GM18870 (cell line): ENCODE measurements around the gene IL10RA.
A peak's percentile ranks its signal among the peaks of the same experiment; 100 is the strongest.
"Not testable (repeated sequence)": the region's sequence is repeated elsewhere in the genome, so short reads cannot be mapped to it uniquely, and the experiment has no call there.

Experiments used
- ATAC-seq: cut with Tn5 transposase; IDR thresholded peaks from one replicate; pipeline ENCODE4 v1.9.1; 2021; ENCODE audit warnings: moderate library complexity; ENCODE audit not compliant: unreplicated experiment

Gene IL10RA

DNA sequence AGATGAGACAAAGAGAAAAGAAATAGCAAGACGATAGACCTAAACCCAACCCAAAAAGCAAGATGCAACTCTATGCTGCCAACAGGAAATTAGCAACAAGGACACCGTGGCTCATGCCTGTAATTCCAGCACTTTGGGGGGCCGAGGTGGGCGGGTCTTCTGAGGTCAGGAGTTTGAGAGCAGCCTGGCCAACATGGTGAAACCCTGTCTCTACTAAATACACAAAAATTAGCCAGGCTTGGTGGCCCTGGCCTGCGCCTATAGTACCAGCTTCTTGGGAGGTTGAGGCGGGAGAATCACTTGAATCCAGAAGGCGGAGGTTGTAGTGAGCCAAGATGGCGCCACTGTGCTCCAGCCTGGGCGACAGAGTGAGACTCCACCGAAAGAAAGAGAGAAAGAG, 24.3 kb upstream of the IL10RA start:
- no peak for ATAC-seq

- ATAC-seq: no peak
These were observed 23.4 kb upstream of the IL10RA start for GRCh38 chr11:117962826-117963225.

GRCh38 chr11:117966908-117967307, 19.3 kb upstream of the IL10RA start:
- ATAC-seq: no peak

GRCh38 chr11:117969160-117969991, 16.8 kb upstream of the IL10RA start:
- no peak for ATAC-seq

- no peak for ATAC-seq
These were observed 15.7 kb upstream of the IL10RA start for GRCh38 chr11:117970400-117971024.

GRCh38 chr11:117972044-117972443, 14.2 kb upstream of the IL10RA start:
- ATAC-seq: no peak

DNA sequence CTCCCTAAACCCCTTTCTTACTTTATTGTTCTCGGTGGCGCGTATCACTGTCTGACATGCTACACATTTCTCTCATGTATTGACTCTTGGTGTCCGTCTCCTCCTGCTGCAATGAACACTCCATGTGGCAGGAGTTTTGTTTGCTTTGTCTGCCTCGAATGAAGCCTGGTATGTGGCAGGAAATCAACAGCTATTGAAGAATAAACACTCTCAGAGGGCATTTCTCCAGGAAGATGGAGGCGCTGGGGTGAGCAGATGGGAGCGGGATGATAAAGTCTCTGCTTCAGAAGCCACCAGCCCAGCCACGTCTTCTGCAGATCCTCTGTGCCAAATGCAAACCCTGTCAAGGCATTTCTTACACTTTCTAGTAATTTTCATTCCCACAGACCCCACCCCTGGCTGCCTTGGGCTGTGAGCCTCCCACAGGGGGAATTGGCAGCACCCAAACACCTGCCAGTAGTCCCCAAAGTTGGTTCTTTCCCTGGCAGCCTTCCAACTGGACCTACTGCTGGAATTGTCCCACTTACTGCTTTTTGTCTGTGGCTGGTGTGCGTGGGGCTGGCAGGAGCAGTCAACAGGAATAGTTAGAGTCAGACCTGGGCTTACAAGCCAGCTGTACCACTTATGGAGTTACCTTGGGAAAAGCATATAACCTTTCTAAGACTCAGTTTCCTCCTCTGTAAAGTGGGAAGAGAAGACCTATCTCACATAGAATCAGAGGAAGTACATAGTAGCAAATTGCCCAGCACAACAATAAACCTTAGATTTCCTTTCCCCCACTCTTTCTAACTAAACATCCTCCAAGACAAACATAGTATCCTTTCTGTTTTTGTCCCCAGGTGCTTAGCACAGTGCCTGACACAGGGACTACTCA, 13.3 kb upstream of the IL10RA start:
- no peak for ATAC-seq

- no peak for ATAC-seq
These were observed 12.7 kb upstream of the IL10RA start for GRCh38 chr11:117973503-117973860.

GRCh38 chr11:117976445-117976844, 9.7 kb upstream of the IL10RA start:
- ATAC-seq: no peak

DNA sequence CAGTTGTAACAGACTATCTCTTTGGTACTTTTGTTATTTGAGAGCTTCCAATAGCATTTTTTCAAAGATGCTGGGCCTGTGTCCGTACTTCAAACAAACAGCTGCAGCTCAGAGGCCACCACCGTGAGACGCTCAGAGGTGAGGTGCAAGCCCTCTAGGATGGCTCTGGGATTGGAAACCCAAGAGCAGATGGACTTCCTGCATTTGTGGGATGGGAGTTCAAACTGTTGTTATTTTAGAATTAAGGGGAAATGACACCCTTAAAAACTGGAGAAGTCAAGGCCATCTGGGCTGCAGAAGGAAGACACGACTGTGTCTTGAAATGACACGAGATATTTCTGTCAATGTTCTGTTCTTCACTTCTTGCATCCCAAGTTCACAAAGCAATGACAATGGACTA, 9.2 kb upstream of the IL10RA start:
- no peak for ATAC-seq

DNA sequence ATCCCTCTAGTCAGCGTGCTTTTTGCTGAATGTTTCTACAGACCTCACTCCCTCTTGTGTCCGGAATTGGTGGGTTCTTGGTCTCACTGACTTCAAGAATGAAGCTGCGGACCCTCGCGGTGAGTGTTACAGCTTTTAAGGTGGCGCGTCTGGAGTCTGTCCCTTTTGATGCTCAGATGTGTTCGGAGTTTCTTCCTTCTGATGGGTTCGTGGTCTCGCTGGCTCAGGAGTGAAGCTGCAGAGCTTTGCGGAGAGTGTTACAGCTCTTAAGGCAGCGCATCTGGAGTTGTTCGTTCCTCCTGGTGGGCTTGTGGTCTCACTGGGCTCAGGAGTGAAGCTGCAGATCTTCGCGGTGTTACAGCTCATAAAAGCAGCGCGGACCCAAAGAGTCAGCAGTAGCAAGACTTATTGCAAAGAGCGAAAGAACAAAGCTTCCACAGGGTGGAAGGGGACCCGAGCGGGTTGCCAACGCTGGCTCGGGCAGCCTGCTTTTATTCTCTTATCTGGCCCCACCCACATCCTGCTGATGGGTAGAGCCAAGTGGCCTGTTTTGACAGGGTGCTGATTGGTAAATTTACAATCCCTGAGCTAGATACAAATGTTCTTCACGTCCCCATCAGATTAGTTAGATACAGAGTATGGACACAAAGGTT, 8.5 kb upstream of the IL10RA start:
- ATAC-seq: not testable (repeated sequence)

DNA sequence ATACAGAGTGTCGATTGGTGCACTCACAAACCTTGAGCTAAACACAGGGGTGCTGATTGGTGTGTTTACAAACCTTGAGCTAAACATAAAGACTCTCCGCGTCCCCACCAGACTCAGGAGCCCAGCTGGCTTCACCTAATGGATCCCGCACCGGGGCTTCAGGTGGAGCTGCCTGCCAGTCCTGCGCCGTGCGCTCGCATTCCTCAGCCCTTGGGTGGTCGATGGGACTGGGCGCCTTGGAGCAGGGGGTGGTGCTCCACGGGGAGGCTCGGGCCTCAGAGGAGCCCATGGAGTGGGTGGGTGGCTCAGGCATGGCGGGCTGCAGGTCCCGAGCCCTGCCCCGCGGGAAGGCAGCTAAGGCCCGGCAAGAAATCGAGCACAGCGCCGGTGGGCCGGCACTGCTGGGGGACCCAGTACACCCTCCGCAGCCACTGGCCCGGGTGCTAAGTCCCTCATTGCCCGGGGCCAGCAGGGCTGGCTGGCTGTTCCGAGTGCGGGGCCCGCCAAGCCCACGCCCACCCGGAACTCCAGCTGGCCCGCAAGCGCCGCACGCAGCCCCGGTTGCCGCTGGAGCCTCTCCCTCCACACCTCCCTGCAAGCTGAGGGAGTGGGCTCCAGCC, 7.8 kb upstream of the IL10RA start:
- ATAC-seq: not testable (repeated sequence)

GRCh38 chr11:117978991-117979390, 7.2 kb upstream of the IL10RA start:
- no peak for ATAC-seq

DNA sequence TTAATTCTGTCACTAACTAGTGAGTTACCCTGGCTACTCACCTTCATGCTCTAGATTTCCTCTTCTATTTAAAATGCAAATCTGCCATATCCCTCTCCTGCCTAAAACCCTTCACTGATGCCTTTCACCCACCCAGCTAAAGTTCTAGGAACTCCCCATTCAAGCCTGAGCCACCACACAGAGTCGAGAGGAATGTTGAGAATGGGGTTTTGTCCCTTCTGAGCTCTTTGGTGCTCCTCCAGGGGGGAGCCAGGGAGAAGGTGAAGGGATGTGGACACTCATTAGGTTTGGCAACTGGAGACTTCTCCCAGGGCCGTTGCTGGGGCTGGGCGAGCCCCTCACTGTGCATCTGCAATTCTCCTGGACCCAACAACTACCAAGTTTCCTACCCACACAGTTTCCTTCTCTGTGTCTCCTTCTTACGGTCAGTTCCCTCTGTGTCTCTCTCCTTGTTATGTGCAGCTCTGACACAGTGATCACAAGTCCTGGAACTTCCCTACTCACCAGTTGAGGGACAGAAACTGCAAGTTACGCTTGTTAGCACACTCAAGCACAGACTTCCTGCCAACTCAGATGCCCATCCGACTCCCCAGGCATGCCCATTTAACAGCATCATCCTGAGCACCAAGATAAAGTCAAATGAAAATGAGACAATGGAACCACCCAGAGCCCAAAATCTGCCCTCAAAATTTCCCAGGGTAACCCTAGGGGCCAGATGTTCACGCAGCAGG, 6.5 kb upstream of the IL10RA start:
- peak; percentile 70 for ATAC-seq

- no peak for ATAC-seq
These were observed 5.9 kb upstream of the IL10RA start for GRCh38 chr11:117980280-117980679.

GRCh38 chr11:117980720-117981119, 5.5 kb upstream of the IL10RA start:
- ATAC-seq: no peak

DNA sequence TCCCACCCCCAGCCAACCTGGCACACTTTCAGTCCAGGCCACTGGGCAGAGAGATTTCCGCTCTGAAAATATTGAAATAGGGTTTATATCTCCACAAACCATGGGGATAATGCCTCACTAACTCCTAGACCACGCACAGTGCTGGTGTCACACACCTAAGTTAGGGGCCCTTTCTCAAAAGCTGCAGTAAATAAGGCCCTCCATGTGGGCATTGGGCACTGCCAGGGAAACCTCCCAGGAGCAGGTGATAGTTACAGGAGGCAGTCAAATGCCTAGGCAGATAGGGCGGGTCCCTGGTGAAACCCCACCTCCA, 3.1 kb upstream of the IL10RA start:
- no peak for ATAC-seq

DNA sequence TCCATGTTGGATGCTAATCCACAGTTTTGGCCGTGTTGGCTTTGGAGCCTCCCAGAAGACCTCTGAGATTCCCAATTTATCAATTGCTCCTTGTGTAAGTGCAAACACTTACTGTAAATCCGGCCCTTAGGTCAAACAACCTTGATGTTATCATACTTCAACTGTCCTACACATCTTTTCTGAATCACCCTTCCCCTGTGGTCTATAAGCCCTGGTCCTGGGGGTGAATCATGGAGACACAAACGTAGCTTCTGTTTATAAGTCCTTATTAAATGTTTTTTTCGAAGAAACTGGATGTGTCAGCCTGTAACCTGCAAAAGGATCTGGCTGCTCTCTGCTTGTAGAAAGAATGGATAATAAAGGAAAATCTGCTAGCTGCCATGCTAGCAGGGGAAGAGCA, 1.7 kb upstream of the IL10RA start:
- ATAC-seq: no peak

- peak; percentile 43 for ATAC-seq
These were observed 884 bp downstream of the IL10RA start for GRCh38 chr11:117986981-117987574.
